Heart left ventricle (tissue), 13 donors: ENCODE data around the gene S100A13.

Experiments
- CTCF ChIP-seq, 12 donors: fragments of 200-600 bp; sonication (generic) in 4 of 12; IDR thresholded peaks; one replicate each; pipeline versions ENCODE4 v1.5.0 to v1.8.0; 2018 to 2022; ENCODE audit warnings: antibody characterized with exemption in 12 of 12, mild to moderate bottlenecking in 5 of 12
- POLR2A ChIP-seq, 2 donors: fragments of 450-650 bp; IDR thresholded peaks; one replicate each; pipeline ENCODE4 v1.6.1; 2017; ENCODE audit warnings: antibody characterized with exemption in 2 of 2, mild to moderate bottlenecking in 2 of 2, moderate library complexity in 2 of 2
- donor health status: ischemic (EF 13 %, LVEDD 7.1; RV severe dilation, severe dysfunction).
- donor health status: DM: no; HTN: yes; CAD: no.
- donor health status: DM: no; HTN: no; CAD: no.
- donor health status: ischemic (EF 25% LVEDD 6.9; RV normal size, moderate dysfunction).
- donor health status: ischemic (EF 25% LVEDD 5.7; RV mildly dilated, moderate dysfunction).
- donor health status: ischemic (EF 35%, LVEDD 5.7; RV mildly dilated, moderate dysfunction).
- donor health status: nonischemic (EF 11% LVEDD 7.7; RV severe dilation, severe dysfunction).
- donor health status: DM: yes; HTN: yes; CAD: no.
- donor health status: PGD.
- donor health status: ischemic (EF 29% LVEDD 5.4; RV normal size, mild dysfunction).
- donor health status: nonischemic (EF 23%, LVEDD 6.1; RV moderate dilation, normal function).

- TF ChIP-seq CTCF (IDR thresholded peaks at IDR 0.05), result no peak
- no peak for TF ChIP-seq POLR2A (IDR thresholded peaks at IDR 0.05)
These were observed 15.9 kb downstream of the S100A13 start for GRCh38 chr1:153611356-153611755.
